ENCODE measurements around the gene HIBCH.

- TF ChIP-seq NFIC (IDR thresholded peaks at IDR 0.05) = no peak
- no peak for TF ChIP-seq EP300 (IDR thresholded peaks at IDR 0.05; ENCODE audit: borderline replicate concordance)
- TF ChIP-seq RAD21 (IDR thresholded peaks at IDR 0.05; ENCODE audit: low read depth) = no peak
- TF ChIP-seq YY1 (IDR thresholded peaks at IDR 0.05; ENCODE audit: low read depth) = no peak
- no peak for TF ChIP-seq EGR1 (IDR thresholded peaks at IDR 0.05)
- no peak for TF ChIP-seq MAX (IDR thresholded peaks at IDR 0.05)
- TF ChIP-seq USF1 (IDR thresholded peaks at IDR 0.05) = no peak
- TF ChIP-seq TCF12 (IDR thresholded peaks at IDR 0.05; ENCODE audit: low read depth) = no peak
- TF ChIP-seq CEBPB (IDR thresholded peaks at IDR 0.05) = no peak
- TF ChIP-seq REST (IDR thresholded peaks at IDR 0.05; ENCODE audit: low read depth) = no peak
- no peak for TF ChIP-seq FOXM1 (IDR thresholded peaks at IDR 0.05; ENCODE audit: borderline replicate concordance, low read depth)
- no peak for TF ChIP-seq TAF1 (IDR thresholded peaks at IDR 0.05; ENCODE audit: low read depth)
- no peak for TF ChIP-seq ZBTB7A (IDR thresholded peaks at IDR 0.05; ENCODE audit: low read depth)
Measured at GRCh38 chr2:190213441-190214335, 105.9 kb downstream of the HIBCH start.
